ACC112 (cell line): Measurements from ENCODE around the gene EPHB1.
"Not testable (repeated sequence)": the region's sequence is repeated elsewhere in the genome, so short reads cannot be mapped to it uniquely, and the experiment has no call there.

Source experiments
- H2AFZ ChIP-seq: fragments of 200-600 bp; sonication (generic); one replicate; pipeline ENCODE4 v1.6.0; 2017; ENCODE audit warnings: antibody characterized with exemption, low read length; ENCODE audit not compliant: unreplicated experiment
- H3K27ac ChIP-seq: fragments of 200-600 bp; sonication (generic); 2 replicates; pipeline ENCODE4 v1.5.1; 2014; ENCODE audit warnings: low read depth, mild to moderate bottlenecking, antibody characterized with exemption, low read length, moderate library complexity
- H3K27me3 ChIP-seq: fragments of 200-600 bp; sonication (generic); 2 replicates; pipeline ENCODE4 v1.6.1; 2014; ENCODE audit warnings: mild to moderate bottlenecking, antibody characterized with exemption, low read length, moderate library complexity, mixed read lengths; ENCODE audit not compliant: insufficient read depth
- H3K36me3 ChIP-seq: fragments of 200-600 bp; sonication (generic); 2 replicates; pipeline ENCODE4 v1.6.1; 2016; ENCODE audit warnings: mild to moderate bottlenecking, antibody characterized with exemption, low read length, moderate library complexity, mixed read lengths; ENCODE audit not compliant: insufficient read depth
- H3K4me1 ChIP-seq: fragments of 200-600 bp; sonication (generic); one replicate; pipeline ENCODE4 v1.6.1; 2016; ENCODE audit warnings: low read length, mixed read lengths; ENCODE audit not compliant: insufficient read depth, unreplicated experiment, control insufficient read depth
- H3K4me3 ChIP-seq: fragments of 200-600 bp; sonication (generic); 2 replicates; pipeline ENCODE4 v1.5.1; 2014; ENCODE audit warnings: mild to moderate bottlenecking, low read depth, low read length
- H3K79me2 ChIP-seq: fragments of 200-600 bp; sonication (generic); one replicate; pipeline ENCODE4 v1.6.0; 2016; ENCODE audit warnings: low read length; ENCODE audit not compliant: control insufficient read depth, unreplicated experiment, insufficient read depth

The EPHB1 gene

DNA sequence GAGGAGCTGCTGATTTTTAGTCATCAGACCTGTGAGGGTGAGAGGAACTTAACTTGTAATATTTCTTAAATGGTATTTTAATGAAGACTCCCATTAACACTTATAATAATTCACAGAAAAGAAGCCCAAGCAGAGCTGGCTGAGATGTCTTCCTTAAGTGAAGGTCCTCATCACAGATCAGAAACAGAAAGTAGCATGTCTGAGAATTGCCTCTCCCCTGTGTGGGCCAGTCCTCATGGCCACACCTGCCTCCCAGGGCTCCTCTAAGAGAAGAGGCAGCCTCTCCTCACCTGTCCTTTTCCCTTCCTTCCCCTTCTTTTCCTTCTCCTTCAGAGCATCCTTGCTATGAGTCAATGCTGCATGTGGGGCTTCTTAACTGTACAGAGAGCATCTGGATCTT lies 176.8 kb downstream of the EPHB1 start:
- not testable (repeated sequence) for H2AFZ ChIP-seq, H3K4me3 ChIP-seq, H3K36me3 ChIP-seq, H3K27ac ChIP-seq, H3K27me3 ChIP-seq, H3K4me1 ChIP-seq, H3K79me2 ChIP-seq

DNA sequence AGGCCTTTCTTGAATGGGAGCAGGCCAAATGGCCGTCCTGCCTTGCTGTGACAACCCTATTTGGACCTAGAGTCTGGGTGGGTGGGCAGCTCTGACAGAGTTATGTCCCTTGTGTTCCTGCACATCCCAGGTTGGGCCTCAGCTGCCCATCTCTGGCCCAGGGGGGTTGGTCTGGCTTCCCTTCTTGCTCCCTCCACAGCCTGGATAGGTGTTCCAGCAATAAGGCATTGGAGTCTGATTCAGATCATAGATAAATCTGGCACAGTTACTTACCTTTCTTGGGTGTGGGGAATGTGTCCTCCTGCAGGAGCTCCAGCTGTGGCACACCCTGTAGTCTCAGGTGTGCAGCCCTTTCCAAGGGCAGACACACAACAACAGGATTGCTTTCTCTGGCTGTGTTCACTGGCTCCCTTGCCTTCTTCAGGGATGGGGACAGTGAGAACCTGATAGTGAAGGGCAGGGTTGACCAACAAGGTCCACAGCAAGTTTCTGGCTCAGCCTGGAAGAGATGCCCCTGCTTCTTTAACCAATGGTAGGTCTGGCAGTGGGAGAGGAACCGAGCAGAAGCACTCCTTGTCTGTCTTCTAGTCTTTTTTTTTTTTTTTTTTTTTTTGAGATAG lies 177.9 kb downstream of the EPHB1 start:
- H3K27ac ChIP-seq, result no peak overlapping the region
- H3K79me2 ChIP-seq, result no peaks in the 10 kb centered on the region
- no peak overlapping the region for H3K4me3 ChIP-seq
- H3K27me3 ChIP-seq, result no peaks in the 10 kb centered on the region
- no peak overlapping the region for H2AFZ ChIP-seq
- no peaks in the 10 kb centered on the region for H3K36me3 ChIP-seq
- no peaks in the 10 kb centered on the region for H3K4me1 ChIP-seq

DNA sequence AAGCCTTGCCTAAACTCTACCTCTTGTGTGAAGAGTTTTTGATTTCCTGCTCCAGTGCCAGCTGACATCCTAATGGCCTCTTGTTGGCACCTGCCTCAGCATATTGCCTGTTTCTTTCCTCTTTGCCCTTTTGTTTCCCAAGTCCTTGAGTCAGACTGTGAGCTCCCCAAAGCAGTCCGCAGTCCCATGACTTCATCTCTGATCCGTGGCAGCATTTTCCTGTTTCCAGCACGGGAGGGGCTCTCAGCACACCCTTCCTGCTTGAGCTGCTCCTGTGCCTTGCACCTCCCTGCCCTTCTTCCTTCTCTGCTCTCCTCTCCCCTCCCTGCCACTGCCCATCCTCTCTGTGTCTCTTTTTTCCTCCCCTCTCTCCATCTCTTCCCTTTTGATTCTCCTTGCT lies 179.6 kb downstream of the EPHB1 start:
- no peaks in the 10 kb centered on the region for H3K27me3 ChIP-seq
- H3K79me2 ChIP-seq, result no peaks in the 10 kb centered on the region
- no peaks in the 10 kb centered on the region for H3K4me1 ChIP-seq
- no peak overlapping the region for H2AFZ ChIP-seq
- no peaks in the 10 kb centered on the region for H3K36me3 ChIP-seq
- no peak overlapping the region for H3K27ac ChIP-seq
- no peak overlapping the region for H3K4me3 ChIP-seq

DNA sequence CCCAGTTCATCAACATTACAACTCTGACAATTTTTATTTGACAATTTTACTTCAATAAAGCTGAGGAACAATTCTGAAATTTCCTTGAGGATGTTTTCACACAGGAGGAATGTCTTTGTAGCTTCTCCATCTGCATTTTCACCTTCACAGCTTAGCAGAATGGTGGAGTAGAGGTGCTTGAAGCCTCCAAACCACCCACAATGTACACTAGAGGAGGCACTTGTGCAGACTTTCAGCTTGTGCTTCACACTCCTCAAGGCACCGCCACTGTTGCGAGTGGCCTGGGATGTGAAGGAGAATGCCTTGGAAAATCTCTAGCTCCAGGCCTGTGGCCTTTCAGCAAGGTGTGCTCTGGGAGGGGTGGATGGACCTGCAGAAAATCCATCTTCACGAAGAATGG lies 181.9 kb downstream of the EPHB1 start:
- Histone ChIP-seq H3K4me1 (no peaks in the 10 kb centered on the region), H2AFZ (no peak overlapping the region), H3K4me3 (no peak overlapping the region), H3K27ac (no peak overlapping the region), H3K27me3 (no peaks in the 10 kb centered on the region), H3K79me2 (no peaks in the 10 kb centered on the region), H3K36me3 (no peaks in the 10 kb centered on the region)

DNA sequence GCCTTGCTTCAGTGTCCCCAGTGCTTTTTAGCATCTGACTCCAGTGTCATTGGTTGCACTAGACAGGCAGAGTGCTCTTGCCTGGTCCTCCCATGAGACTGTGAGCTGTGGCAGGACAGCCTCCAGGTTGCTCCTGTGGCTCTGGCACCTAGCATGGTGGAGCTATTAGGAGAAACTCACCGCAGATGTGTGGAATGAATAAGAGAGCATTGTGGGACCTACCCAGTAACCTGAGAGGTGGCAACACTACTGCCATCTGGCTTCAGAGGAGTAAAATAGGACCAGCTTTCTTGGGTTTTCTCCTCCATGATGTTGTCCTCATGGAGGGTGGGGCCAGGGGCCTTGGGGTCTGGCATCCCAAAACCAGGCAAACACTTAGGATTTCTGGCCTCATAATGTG lies 183.6 kb downstream of the EPHB1 start:
- no peaks in the 10 kb centered on the region for H3K4me1 ChIP-seq
- no peak overlapping the region for H2AFZ ChIP-seq
- no peaks in the 10 kb centered on the region for H3K36me3 ChIP-seq
- H3K4me3 ChIP-seq, result no peak overlapping the region
- no peaks in the 10 kb centered on the region for H3K79me2 ChIP-seq
- no peak overlapping the region for H3K27ac ChIP-seq
- no peaks in the 10 kb centered on the region for H3K27me3 ChIP-seq

DNA sequence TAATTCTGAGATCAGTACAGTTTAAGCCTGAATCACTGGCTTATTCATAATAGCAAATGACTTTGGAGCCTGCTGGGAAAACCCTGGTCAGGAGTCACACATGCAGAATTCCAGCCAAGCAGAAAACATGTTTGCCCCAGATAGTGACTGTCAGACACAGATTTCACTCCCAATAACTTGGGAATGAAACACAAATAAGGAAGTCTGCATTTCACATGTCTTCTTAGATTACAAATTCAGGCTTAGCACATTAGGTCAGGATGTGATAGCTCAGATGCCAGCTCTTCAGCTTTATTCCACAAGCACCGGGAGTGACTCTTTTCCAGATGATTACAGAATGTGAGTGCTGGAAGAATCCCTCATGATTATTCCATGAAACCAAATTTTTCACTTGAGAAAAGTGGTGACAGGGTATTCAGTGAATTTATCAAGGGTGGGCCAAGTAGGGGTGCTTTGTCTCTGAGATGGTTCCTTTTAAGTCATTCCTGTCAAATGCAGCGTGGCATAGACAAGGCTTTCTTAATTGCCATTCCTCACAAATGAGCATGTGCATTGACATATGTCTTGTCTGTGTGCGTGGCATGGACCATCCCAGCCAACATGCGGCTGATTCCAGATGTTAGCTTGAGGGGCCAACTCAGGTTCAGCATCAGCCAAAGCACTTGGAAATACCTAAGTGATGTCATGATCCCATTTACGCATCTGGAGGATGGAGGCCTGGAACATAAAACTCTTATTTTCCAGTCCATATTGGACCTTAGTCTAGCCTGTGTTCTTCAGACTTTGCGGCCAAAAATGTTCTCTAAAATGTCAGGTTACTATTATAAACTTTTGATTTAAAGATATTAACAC lies 191.0 kb downstream of the EPHB1 start:
- Histone ChIP-seq H3K27me3 (no peaks in the 10 kb centered on the region), H3K79me2 (no peaks in the 10 kb centered on the region)

DNA sequence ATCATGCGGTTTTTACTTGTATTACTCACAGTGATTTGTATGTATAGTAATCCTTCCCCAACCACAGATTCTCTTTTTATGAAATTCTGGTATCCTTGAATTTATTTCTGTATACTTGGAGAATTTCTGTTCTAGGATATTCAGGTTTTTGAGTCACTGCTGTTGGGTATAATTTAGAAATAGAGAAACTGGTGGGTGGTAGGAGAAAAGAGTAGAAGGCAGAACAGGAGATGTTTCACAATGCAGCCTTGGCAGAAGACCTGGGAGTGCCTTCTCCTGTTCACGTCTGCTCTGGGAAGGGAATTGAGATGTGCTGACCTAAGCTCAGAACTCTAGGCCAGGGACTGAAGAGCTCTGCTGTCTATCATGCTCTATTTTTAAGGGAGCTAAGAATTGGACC lies 193.6 kb downstream of the EPHB1 start:
- Histone ChIP-seq H3K27ac (no peak overlapping the region), H3K79me2 (no peaks in the 10 kb centered on the region), H2AFZ (no peak overlapping the region), H3K36me3 (no peaks in the 10 kb centered on the region), H3K4me1 (no peaks in the 10 kb centered on the region), H3K27me3 (no peaks in the 10 kb centered on the region), H3K4me3 (no peak overlapping the region)

More for the DNA sequence above, 191.0 kb downstream of the EPHB1 start:
- Histone ChIP-seq H3K27ac (no peak overlapping the region), H3K36me3 (no peaks in the 10 kb centered on the region), H3K4me3 (no peak overlapping the region), H3K4me1 (no peaks in the 10 kb centered on the region), H2AFZ (no peak overlapping the region)

DNA sequence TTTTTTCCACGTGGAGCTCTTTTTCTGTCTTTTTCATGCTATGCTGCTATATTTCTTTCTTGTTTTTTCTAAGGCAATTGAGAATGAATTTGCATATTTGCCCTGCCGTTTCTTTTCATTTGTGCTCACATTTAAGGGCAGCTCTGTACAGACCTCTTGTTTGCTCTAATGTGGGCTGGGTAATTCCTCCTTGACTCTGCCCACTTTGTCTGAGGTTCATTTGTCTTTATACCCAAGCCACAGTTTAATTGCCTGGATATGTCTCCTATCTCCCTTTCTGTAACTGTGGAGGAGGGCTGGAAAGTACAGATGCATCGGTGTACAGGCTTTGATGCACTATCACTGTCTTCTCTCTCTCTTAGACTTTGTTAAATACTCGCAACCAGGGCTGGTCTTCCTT lies 195.9 kb downstream of the EPHB1 start:
- Histone ChIP-seq H2AFZ (no peak overlapping the region), H3K4me3 (no peak overlapping the region), H3K4me1 (no peaks in the 10 kb centered on the region), H3K79me2 (no peaks in the 10 kb centered on the region), H3K36me3 (no peaks in the 10 kb centered on the region), H3K27me3 (no peaks in the 10 kb centered on the region), H3K27ac (no peak overlapping the region)

DNA sequence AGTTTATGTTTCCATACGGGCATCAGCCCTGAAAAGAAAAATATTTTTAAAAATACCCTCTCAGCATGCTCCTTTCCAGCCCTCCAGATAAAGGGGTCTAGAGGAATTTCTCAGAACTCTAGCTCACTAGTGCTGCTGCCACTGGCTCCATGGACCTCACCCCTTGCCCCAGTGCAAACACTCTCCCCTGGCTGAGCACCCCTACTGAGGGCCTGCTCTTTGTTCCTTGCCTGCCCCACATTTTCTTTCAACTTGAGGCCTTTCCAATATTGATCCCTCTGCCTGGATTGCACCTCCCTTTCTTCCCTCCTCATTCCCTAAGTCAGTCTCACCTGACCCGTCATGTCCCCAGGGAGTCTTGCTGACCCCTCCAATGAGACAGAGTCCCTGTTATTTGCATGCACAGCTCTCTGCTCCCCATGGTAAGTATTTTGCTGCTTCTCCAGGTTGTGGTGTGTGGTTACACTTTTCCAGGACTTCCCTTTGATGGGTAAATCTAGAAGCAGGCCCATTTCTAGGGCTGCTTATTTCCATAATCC lies 196.5 kb downstream of the EPHB1 start:
- H3K4me1 ChIP-seq, result no peaks in the 10 kb centered on the region
- H3K27ac ChIP-seq, result no peak overlapping the region
- H3K36me3 ChIP-seq, result no peaks in the 10 kb centered on the region
- no peaks in the 10 kb centered on the region for H3K79me2 ChIP-seq
- H2AFZ ChIP-seq, result no peak overlapping the region
- H3K4me3 ChIP-seq, result no peak overlapping the region
- no peaks in the 10 kb centered on the region for H3K27me3 ChIP-seq

DNA sequence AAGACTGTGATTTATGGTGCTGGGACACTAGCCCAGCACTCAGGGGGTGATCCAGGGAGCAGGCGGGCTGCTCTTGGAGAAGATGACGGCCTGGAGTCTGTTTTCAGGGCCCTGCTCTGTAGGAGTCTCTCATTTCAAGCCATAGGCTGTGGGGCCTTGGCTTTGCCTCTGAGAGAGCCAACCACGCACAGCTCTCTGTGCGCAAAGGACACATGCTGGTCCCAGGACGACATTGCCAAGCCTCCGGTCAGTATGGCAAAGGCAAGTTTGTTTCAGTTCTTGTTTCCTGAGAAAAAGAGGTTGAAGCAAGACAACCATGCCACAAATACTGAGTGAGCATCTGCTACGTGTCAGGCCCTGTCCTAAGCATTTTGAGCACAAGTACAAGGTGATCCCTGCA lies 197.1 kb downstream of the EPHB1 start:
- Histone ChIP-seq H3K27me3 (no peaks in the 10 kb centered on the region), H3K27ac (no peak overlapping the region), H3K79me2 (no peaks in the 10 kb centered on the region), H3K4me1 (no peaks in the 10 kb centered on the region), H3K36me3 (no peaks in the 10 kb centered on the region), H2AFZ (no peak overlapping the region), H3K4me3 (no peak overlapping the region)

DNA sequence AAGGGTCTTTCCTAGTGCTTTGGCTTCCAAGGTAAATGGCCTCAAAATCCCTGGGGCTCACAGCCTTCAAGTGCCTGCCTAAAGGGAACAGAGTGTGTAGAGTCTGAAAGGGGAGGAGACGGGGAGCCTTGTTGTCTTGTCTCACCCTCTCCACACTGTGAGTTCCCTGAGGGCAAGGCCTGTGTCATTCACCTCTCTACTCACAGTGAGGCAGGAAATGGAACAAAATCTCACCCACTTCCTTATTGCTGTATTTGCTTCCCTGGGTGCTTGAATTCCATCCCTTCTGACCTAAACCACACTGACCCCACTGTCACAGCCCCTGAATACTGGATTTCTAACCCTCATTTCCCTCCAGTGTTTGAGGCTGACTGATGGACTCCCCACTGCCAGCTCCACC lies 197.5 kb downstream of the EPHB1 start:
- no peak overlapping the region for H3K27ac ChIP-seq

More for the DNA sequence above, 197.5 kb downstream of the EPHB1 start:
- H2AFZ ChIP-seq, result no peak overlapping the region
- no peak overlapping the region for H3K4me3 ChIP-seq
- H3K4me1 ChIP-seq, result no peaks in the 10 kb centered on the region
- H3K79me2 ChIP-seq, result no peaks in the 10 kb centered on the region
- no peaks in the 10 kb centered on the region for H3K27me3 ChIP-seq
- H3K36me3 ChIP-seq, result no peaks in the 10 kb centered on the region
